GM19043 (cell line): ENCODE results near the gene DPAGT1.
"Not testable (repeated sequence)": the region's sequence is repeated elsewhere in the genome, so short reads cannot be mapped to it uniquely, and the experiment has no call there.

ENCODE experiments used
- ATAC-seq: cut with Tn5 transposase; IDR thresholded peaks from one replicate; pipeline ENCODE4 v1.9.1; 2021; ENCODE audit warnings: low read depth; ENCODE audit not compliant: unreplicated experiment

Gene DPAGT1

DNA sequence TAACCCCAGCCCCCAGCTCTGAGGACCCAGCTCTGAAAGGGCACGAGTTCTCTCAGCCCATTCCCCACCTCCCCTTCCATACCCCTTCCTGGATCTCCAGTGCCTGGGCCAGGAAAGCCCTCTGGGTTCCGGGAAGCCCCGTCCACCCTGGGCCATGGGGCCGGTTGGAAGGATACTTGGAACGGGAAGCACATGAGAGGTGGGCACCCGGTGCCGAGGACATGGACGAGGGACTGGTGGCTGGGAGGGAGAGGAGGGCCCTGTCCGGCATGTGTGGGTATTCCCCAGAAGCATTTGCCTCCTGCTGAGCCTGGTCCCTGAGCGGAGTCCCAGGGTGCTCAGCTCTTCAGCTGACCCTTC lies 14.6 kb upstream of the DPAGT1 start:
- ATAC-seq = no peak

- no peak for ATAC-seq
These were observed 14.0 kb upstream of the DPAGT1 start for GRCh38 chr11:119115484-119116234.

- ATAC-seq = no peak
These were observed 12.7 kb upstream of the DPAGT1 start for GRCh38 chr11:119114351-119114750.

DNA sequence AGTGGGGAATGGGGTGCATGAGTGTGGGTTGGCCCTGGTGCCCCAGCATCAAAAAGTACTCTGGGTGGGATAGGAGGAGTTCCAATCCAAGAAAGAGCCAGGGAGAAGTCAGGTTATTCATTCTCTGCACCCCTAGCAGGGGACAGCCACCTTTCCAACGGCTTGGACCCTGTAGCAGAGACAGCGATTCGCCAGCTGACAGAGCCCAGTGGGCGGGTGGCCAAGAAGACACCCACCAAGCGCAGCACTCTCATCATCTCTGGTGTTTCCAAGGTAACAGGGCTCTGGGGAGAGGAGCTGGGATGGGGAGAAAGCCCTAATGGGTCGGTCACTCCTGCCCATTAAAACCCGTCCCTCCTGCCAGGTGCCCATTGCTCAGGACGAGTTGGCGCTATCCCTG lies 12.1 kb upstream of the DPAGT1 start:
- ATAC-seq = no peak

DNA sequence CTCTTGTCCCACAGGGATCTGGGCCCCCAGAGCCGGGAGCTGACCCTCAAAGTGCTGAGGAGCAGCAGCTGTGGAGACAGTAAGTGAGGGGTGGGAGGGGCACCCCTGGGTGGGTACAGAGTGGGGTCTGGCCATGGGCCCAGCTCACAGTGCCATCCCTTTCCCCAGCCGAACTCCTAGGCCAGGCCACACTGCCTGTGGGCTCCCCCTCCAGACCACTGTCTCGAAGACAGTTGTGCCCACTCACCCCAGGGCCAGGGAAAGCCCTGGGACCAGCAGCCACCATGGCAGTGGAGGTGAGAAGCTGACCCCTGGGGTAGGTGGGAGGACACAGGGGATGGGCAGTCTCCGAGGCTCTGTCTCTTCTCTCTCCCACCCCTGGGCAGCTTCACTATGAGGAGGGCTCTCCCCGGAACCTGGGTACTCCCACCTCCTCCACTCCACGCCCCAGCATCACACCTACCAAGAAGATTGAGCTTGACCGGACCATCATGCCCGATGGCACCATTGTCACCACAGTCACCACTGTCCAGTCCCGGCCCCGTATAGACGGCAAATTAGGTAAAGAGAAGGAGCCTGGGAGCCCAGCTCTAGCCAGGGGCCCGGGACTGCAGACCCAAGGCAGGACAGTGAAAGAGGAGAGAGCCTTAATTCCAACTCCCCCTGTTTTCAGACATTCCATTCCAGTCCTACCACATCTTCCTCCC lies 10.8 kb upstream of the DPAGT1 start:
- no peak for ATAC-seq

DNA sequence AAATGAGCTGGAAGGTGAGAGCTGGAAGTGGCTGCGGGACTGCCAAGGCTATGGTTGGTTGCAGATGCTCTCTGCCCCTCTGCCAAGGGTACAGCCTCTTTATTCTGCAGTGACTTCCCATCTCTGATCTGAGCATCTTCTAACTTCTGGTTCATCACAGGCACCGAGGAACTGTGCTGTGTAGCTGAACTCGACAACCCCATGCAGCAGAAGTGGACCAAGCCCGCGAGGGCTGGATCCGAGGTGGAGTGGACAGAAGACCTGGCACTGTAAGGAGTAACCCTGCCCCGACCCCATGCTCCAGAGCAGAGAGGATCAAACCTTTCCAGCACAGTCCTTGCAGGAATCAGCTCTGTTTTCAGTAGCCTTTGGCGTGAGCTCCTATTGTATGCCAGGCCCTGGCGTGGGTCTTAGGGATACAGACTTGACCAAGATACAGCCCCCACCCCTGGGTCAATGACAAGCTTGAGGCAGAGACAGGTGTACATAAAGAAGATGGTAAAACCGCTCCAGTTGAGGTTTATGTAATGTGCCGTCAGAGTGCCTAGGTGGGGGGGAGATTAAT lies 9.8 kb upstream of the DPAGT1 start:
- no peak for ATAC-seq

DNA sequence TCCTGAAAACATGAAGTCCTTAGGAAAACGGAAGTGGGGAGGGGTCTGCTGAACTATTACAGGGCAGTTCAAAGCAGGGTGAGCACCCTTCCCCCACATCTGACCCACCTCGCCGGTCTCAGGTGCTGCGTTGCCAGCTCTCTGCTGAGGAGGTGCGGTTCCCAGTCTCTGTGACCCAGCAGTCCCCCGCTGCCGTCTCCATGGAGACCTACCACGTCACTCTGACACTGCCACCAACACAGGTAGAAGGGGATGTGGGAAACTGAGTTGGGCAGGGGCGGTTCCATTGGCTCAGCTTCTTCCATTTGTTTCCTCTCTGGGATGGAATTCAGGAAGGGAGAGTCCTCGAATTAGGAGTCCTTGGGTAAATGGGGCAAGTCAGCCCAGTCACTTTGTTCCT lies 8.8 kb upstream of the DPAGT1 start:
- no peak for ATAC-seq

GRCh38 chr11:119109843-119110242 lies 8.2 kb upstream of the DPAGT1 start:
- ATAC-seq = no peak

DNA sequence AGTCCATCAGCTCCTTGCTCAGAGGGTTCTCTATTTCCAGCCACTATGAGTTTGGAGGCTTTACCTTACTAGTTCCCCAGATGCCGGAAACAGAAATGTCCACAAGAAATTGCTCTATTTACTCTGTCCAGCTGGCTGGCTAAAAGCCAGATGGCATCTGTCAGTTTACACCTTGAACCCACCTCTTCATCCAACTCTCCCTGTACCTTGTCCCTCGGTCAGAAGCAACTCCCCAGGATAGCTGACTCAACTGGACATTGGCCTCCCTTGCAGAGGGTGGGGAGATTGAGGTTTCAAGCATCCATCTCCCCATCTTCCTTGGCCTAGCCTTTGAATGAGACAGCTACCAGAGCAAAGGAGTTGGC lies 7.2 kb upstream of the DPAGT1 start:
- no peak for ATAC-seq

GRCh38 chr11:119108146-119108856 lies 6.6 kb upstream of the DPAGT1 start:
- no peak for ATAC-seq

DNA sequence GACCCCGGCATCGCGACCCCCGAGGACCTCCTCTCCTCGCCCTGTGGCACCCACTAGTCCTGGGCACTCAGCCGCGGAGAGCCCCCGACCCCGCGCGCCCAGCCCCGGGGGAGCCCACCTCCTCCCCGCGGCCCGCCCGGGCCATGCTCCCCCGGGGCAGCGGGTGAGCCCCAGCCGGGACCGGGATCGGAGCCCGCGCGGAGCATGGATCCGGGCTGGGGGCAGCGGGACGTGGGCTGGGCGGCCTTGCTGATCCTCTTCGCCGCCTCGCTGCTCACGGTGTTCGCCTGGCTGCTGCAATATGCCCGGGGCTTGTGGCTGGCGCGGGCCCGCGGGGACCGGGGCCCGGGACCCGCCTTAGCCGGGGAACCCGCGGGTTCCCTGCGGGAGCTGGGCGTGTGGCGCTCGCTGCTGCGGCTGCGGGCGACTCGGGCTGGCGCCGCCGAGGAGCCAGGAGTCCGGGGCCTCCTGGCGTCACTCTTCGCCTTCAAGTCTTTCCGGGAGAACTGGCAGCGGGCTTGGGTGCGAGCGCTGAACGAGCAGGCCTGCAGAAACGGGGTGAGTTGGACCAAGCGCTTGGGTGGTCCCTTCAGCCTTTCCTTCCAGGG lies 6.0 kb upstream of the DPAGT1 start:
- peak; percentile 11 for ATAC-seq

DNA sequence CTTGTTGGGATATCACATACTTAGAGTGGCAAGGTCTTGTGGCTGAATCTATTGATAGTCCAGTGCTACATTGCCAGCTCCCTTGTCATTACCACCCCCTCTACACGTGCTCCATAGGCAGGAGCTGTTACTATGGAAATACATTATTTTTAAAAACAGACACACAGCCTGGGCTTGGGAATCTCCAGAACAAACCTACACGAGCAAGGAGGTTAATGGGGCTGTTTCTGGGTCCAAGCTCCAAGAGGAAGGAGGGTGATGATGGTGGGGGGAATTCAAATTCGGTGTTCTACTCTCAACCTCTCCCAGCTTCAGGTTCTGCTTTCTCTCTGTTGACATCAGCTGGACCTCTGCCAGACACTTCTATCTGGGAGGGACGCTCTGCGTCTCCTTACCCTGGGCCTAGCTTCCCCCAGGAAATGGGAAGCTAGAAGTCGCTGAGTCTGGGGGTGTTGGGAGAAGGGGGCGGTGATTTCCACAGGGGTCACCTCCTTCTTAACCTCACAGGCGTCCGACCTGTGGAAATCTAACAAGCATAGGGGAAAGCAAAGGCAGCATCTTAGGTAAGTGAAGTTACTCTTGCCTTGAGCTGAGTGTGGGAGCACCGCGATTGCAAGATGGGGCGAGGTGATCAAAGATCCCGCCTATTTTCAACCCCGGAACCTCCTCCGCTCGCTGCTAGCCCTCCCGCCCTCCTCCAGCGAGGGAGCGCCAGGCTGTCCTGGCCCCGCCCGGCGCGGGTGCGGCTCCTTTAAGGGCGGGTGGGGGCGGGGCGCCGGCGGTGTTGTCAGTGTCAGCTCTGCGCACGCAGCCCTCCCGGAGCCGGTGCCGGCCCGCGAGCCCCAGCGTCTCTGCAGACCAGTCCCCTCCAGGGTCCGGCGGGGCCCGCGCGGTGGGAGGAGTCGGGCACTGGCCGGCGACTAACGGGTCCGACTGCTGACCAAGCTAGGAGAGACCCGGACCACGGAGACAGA lies 5.2 kb upstream of the DPAGT1 start, which contains the start of gene C2CD2L:
Gene C2CD2L, plus strand, starts transcription at position 781 of the 974 bp plus-strand sequence. CDS start 398 bp downstream, outside the sequence.
- ATAC-seq = peak; percentile 78

GRCh38 chr11:119103793-119104192 lies 2.1 kb upstream of the DPAGT1 start:
- no peak for ATAC-seq

DNA sequence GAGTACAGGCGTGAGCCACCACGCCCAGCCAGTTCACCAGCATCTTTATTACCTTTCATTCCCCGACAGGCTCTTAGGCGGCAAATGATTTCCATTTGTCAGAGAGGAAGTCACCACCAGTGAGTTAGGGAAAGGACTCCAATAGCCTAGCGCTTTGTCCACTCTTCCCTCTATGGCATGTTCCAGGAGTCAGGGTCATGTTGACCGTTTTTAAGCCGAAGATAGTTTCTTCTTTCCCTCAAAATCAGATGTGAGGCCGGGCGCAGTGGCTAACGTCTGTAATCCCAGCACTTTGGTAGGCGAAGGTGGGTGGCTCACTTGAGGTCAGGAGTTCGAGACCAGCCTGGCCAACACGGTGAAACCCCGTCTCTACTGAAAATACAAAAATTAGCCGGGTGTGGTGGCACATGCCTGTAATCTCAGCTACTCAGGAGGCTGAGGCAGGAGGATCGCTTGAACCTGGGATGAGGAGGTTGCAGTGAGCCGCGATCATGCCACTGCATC lies 1.6 kb upstream of the DPAGT1 start:
- not testable (repeated sequence) for ATAC-seq

GRCh38 chr11:119100994-119101758 lies 477 bp downstream of the DPAGT1 start:
- peak; percentile 22 for ATAC-seq

DNA sequence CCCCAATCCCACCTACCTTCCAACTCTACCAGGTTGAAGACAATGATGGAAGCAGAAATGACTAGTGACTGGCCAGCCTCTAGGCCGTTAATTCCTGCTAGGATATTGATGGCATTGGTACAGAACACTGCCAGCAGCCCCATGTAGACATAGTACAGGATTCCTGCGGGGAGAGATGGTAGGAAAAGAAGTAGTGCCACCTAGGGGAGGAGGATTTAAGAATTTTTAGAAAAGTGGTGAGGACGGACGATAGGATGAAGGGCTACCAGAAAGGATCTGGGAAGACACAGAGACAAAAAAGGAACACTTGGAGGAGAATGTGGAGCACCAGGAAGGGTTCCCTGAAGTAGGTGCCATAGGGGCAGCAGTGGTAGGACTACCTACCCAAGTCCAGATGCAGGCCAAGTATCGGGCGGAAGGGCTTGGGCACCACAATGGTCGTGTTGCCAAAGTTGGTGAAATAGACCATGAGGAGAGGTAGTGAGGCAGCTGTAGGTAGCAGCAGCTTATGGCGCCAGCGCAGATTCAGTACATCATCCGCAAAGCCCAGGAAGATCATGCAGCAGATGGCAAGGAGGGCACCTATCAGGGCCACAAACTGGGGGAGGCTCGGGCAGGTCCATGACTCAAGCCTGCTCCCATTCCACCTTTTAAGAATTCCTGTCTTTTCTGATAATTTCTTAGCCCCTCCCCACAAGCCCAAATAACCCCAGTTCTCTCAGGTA lies 1.2 kb downstream of the DPAGT1 start:
- no peak for ATAC-seq

DNA sequence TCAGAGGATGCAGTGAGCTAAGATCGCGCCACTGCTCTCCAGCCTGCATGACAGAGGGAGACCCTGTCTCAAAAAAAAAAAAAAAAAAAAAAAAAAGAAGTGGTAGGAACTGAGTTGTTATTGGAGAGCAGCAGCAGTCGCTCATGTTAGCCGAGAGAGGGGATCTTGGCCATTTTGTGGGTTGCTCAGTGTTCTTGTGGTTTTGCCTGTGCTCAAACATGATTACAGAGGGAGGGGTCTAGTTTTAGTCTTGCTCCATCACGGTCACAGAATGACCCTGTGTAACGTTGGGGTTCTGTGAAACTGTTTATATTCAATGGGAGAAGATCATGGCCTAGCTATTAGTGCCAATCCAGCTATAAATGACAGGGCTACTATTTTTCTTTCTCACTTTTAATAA lies 1.9 kb downstream of the DPAGT1 start:
- no peak for ATAC-seq
